K562 (cell line): ENCODE results near the gene SELENOO. TPM values are rescaled to one million over a fixed set of nuclear protein-coding genes. Genes with fewer than 3 reads are reported as not detected.

ENCODE experiments used
- HIVEP1 ChIP-seq: fragments of 250-450 bp; sonication (Bioruptor Pico); IDR thresholded peaks from 2 replicates; pipeline ENCODE4 v1.4.0; 2020; ENCODE audit warnings: mild to moderate bottlenecking
- SRSF1 ChIP-seq: fragments of 200-400 bp; formaldehyde crosslinking; IDR thresholded peaks from 2 replicates; pipeline ENCODE4 v1.6.1; 2017; ENCODE audit warnings: mild to moderate bottlenecking, low read depth, low read length, moderate library complexity
- ZNF121 ChIP-seq: sonication (generic); formaldehyde crosslinking; conservative IDR thresholded peaks from 2 replicates; pipeline ENCODE4 v1.8.0; 2022; ENCODE audit warnings: missing genetic modification reagents
- ZSCAN32 ChIP-seq: fragments of 450-650 bp; formaldehyde crosslinking; IDR thresholded peaks from 2 replicates; pipeline ENCODE4 v1.4.0; 2020; ENCODE audit warnings: mild to moderate bottlenecking, moderate library complexity
- polyA plus RNA-seq, 8 experiments: library from polyadenylated mRNA; depleted of rRNA in 4 of 8; stranded (reverse) in 5 of 8; unstranded in 3 of 8; fragments of >200 nt; fragmentation: Nextera tagmentation in 2 of 8; fragmentation: Illumina TruSeq in 1 of 8; extraction: Ambion mirVana in 2 of 8; extraction: Trizol in 1 of 8; gene quantifications; 2 replicates each; pipeline versions ENCODE4 v1.2.1 to v1.2.3, GENCODE V29; 2011 to 2014; ENCODE audit warnings: inconsistent platforms in 1 of 8, missing spikeins in 1 of 8
- total RNA-seq, 7 experiments: library from RNA; depleted of rRNA in 6 of 7; stranded (reverse); fragments of >200 nt in 6 of 7; fragmentation: Illumina TruSeq in 2 of 7; extraction: Trizol in 2 of 7; gene quantifications; 2 replicates each; pipeline versions ENCODE4 v1.2.1 to v1.2.3, GENCODE V29; 2011 to 2021; ENCODE audit warnings: low replicate concordance in 1 of 7
- TF ChIP-seq, protein P1 (sequence below): sonication (generic); formaldehyde crosslinking; IDR thresholded peaks from 2 replicates; pipeline ENCODE4 v1.8.0; 2023; ENCODE audit warnings: mild to moderate bottlenecking, missing genetic modification reagents
- TF ChIP-seq, protein P2 (sequence below), 2 experiments: fragments of 250-450 bp in 1 of 2; fragments of 450-650 bp in 1 of 2; sonication (Bioruptor Pico) in 1 of 2; IDR thresholded peaks; 2 replicates each; pipeline versions ENCODE4 v1.6.1 to v1.8.0; 2016 to 2021; ENCODE audit warnings: mild to moderate bottlenecking in 2 of 2, moderate library complexity in 2 of 2, missing compliant biosample characterization in 1 of 2, missing genetic modification characterization in 1 of 2
- TF ChIP-seq, protein P3 (sequence below): fragments of 250-450 bp; sonication (Bioruptor Pico); IDR thresholded peaks from 2 replicates; pipeline ENCODE4 v1.8.0; 2022; ENCODE audit warnings: inconsistent platforms
- TF ChIP-seq, protein P4 (sequence below): IDR thresholded peaks from 2 replicates; pipeline ENCODE4 v1.6.1; 2011; ENCODE audit warnings: borderline replicate concordance, low read depth, mild to moderate bottlenecking, moderate library complexity, low read length; ENCODE audit not compliant: insufficient read depth, poor library complexity, severe bottlenecking

Gene SELENOO
- total and polyA plus RNA-seq, 9 of the 15 experiments (the other 6 are each of a cell fraction or from before 2014, with no cell fraction given) = 0.37 to 24.9 (median 8.3) TPM

DNA sequence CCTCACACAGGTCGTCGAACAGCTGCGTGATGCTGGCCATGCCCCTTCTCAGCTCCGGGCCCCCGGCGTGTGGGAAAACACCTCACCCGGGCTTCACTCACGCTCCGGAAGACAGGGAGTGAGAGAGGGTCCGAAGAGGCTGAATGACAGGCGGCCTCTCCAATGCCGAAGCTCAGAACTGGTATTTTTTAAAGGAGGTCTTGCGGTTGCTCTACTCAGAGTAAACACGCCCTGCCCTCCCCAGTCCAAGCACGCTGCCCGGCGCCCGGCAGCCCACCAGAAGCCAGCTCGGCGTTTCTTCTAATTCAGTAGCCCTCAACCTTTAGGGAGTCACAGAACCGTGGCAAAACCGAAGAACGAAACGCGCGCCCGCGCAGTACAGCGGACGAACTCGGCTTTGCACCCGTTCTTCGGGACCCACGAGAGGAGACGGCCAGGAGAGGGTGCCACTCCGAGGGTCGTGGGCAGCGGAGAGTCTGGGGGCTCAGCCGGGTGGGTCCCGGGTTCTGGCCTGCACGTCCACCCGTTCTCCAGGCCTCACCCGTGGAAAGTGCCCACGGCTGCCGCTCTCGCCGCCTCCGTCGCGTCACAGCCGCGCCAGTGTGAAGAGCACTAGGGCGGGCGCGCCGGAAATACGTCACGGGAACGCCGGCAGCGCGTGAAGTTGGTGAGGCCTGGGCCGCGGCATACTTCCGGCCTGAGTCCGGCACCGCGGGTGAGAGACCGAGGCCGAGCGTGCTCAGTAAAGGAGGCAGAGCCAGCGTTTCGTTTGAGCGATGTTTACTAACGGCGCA, 43.8 kb downstream of the SELENOO start, which contains the start of gene TUBGCP6 (continued):
- TF ChIP-seq, protein P1, sequence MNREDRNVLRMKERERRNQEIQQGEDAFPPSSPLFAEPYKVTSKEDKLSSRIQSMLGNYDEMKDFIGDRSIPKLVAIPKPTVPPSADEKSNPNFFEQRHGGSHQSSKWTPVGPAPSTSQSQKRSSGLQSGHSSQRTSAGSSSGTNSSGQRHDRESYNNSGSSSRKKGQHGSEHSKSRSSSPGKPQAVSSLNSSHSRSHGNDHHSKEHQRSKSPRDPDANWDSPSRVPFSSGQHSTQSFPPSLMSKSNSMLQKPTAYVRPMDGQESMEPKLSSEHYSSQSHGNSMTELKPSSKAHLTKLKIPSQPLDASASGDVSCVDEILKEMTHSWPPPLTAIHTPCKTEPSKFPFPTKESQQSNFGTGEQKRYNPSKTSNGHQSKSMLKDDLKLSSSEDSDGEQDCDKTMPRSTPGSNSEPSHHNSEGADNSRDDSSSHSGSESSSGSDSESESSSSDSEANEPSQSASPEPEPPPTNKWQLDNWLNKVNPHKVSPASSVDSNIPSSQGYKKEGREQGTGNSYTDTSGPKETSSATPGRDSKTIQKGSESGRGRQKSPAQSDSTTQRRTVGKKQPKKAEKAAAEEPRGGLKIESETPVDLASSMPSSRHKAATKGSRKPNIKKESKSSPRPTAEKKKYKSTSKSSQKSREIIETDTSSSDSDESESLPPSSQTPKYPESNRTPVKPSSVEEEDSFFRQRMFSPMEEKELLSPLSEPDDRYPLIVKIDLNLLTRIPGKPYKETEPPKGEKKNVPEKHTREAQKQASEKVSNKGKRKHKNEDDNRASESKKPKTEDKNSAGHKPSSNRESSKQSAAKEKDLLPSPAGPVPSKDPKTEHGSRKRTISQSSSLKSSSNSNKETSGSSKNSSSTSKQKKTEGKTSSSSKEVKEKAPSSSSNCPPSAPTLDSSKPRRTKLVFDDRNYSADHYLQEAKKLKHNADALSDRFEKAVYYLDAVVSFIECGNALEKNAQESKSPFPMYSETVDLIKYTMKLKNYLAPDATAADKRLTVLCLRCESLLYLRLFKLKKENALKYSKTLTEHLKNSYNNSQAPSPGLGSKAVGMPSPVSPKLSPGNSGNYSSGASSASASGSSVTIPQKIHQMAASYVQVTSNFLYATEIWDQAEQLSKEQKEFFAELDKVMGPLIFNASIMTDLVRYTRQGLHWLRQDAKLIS (CRISPR knock-in tag) = 0 out of 2 replicates have a peak, but pooled peaks have one; percentile 51
- no peak for TF ChIP-seq ZSCAN32 (CRISPR knock-in tag)
- TF ChIP-seq, protein P2, sequence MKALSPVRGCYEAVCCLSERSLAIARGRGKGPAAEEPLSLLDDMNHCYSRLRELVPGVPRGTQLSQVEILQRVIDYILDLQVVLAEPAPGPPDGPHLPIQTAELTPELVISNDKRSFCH (CRISPR knock-in tag; IDR thresholded peaks at IDR 0.05) = no peak
- TF ChIP-seq, protein P2 (tag; IDR thresholded peaks at IDR 0.05) = no peak
- TF ChIP-seq, protein P3, sequence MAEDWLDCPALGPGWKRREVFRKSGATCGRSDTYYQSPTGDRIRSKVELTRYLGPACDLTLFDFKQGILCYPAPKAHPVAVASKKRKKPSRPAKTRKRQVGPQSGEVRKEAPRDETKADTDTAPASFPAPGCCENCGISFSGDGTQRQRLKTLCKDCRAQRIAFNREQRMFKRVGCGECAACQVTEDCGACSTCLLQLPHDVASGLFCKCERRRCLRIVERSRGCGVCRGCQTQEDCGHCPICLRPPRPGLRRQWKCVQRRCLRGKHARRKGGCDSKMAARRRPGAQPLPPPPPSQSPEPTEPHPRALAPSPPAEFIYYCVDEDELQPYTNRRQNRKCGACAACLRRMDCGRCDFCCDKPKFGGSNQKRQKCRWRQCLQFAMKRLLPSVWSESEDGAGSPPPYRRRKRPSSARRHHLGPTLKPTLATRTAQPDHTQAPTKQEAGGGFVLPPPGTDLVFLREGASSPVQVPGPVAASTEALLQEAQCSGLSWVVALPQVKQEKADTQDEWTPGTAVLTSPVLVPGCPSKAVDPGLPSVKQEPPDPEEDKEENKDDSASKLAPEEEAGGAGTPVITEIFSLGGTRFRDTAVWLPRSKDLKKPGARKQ (CRISPR knock-in tag) = no peak
- TF ChIP-seq ZNF121 (CRISPR knock-in tag) = no peak
- TF ChIP-seq SRSF1 = no peak
- TF ChIP-seq, protein P4, sequence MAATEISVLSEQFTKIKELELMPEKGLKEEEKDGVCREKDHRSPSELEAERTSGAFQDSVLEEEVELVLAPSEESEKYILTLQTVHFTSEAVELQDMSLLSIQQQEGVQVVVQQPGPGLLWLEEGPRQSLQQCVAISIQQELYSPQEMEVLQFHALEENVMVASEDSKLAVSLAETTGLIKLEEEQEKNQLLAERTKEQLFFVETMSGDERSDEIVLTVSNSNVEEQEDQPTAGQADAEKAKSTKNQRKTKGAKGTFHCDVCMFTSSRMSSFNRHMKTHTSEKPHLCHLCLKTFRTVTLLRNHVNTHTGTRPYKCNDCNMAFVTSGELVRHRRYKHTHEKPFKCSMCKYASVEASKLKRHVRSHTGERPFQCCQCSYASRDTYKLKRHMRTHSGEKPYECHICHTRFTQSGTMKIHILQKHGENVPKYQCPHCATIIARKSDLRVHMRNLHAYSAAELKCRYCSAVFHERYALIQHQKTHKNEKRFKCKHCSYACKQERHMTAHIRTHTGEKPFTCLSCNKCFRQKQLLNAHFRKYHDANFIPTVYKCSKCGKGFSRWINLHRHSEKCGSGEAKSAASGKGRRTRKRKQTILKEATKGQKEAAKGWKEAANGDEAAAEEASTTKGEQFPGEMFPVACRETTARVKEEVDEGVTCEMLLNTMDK = no peak
- no peak for TF ChIP-seq HIVEP1 (CRISPR knock-in tag)
